Panc1 (cell line): ENCODE results near the gene PNLDC1. TPM values are rescaled to one million over a fixed set of nuclear protein-coding genes. Genes with fewer than 3 reads are reported as not detected.

Experiments
- ATAC-seq: fragments of 200-7000 bp; cut with Tn5 transposase; 2 replicates; pipeline ENCODE4 v1.9.1; 2020; ENCODE audit warnings: mild to moderate bottlenecking, moderate library complexity
- BruUV-seq: library from RNA; stranded (reverse); fragments of 400-500 nt; replicated peaks from 2 replicates; lab custom pipeline; 2021; lab: Mats Ljungman, UMichigan
- CTCF ChIA-PET: fragments of 300-600 bp; sonication (Branson Sonifier 250); formaldehyde crosslinking; loops from one replicate; lab custom pipeline; 2022; ENCODE audit warnings: antibody characterized with exemption; lab: Charles Lee
- POLR2A ChIA-PET: fragments of 300-600 bp; sonication (Branson Sonifier 250); formaldehyde crosslinking; loops from one replicate; lab custom pipeline; 2022; ENCODE audit warnings: antibody characterized with exemption; lab: Charles Lee
- DNase-seq: peaks from one replicate; pipeline ENCODE4 v3.0.0-alpha.2; 2010; ENCODE audit warnings: low read depth, low spot score
- H3K27ac ChIP-seq: 2 replicates; pipeline ENCODE4 v1.5.1; 2011; ENCODE audit warnings: mild to moderate bottlenecking, low read length, inconsistent platforms
- H3K27me3 ChIP-seq: fragments of 200-500 bp; sonication (Bioruptor generic); 2 replicates; pipeline ENCODE4 v1.6.0; 2014; ENCODE audit warnings: low read length, inconsistent platforms; ENCODE audit not compliant: control insufficient read depth, insufficient read depth
- H3K36me3 ChIP-seq: fragments of 200-500 bp; sonication (Bioruptor generic); 2 replicates; pipeline ENCODE4 v1.5.1; 2014; ENCODE audit warnings: inconsistent platforms, mild to moderate bottlenecking, low read length, moderate library complexity; ENCODE audit not compliant: control insufficient read depth, insufficient read depth
- H3K4me1 ChIP-seq: 2 replicates; pipeline ENCODE4 v1.5.1; 2011; ENCODE audit warnings: inconsistent platforms, mild to moderate bottlenecking, low read length, moderate library complexity; ENCODE audit not compliant: control insufficient read depth, insufficient read depth
- H3K4me3 ChIP-seq, 2 experiments: 2 replicates each; pipeline ENCODE4 v1.5.1; 2011 to 2012; ENCODE audit warnings: low read depth in 2 of 2, low read length in 2 of 2, mild to moderate bottlenecking in 2 of 2, inconsistent platforms in 1 of 2, moderate library complexity in 1 of 2
- H3K9me3 ChIP-seq: fragments of 200-500 bp; sonication (Bioruptor generic); 2 replicates; pipeline ENCODE4 v1.5.1; 2014; ENCODE audit warnings: low read depth, mild to moderate bottlenecking, inconsistent platforms, low read length, moderate library complexity; ENCODE audit not compliant: control insufficient read depth, insufficient read depth
- CTCF ChIP-seq: fragments of 450-650 bp; IDR thresholded peaks from 2 replicates; pipeline ENCODE4 v1.5.1; 2017; ENCODE audit warnings: mild to moderate bottlenecking
- POLR2AphosphoS5 ChIP-seq: IDR thresholded peaks from 2 replicates; pipeline ENCODE4 v1.6.1; 2012; ENCODE audit warnings: mild to moderate bottlenecking, low read depth, low read length, moderate library complexity
- REST ChIP-seq, 2 experiments: IDR thresholded peaks; 2 replicates each; pipeline ENCODE4 v1.6.1; 2011 to 2012; ENCODE audit warnings: low read depth in 2 of 2, control low read depth in 1 of 2, low read length in 1 of 2, mild to moderate bottlenecking in 1 of 2, moderate library complexity in 1 of 2; ENCODE audit not compliant: insufficient read depth in 1 of 2
- SIN3A ChIP-seq: IDR thresholded peaks from 2 replicates; pipeline ENCODE4 v1.6.1; 2012; ENCODE audit warnings: low read depth, mild to moderate bottlenecking, low read length, moderate library complexity, borderline replicate concordance; ENCODE audit not compliant: insufficient read depth
- TCF7L2 ChIP-seq: IDR thresholded peaks from 2 replicates; pipeline ENCODE4 v1.6.1; 2011; ENCODE audit warnings: mild to moderate bottlenecking, low read depth, low read length, inconsistent platforms
- in situ Hi-C: cut with HindIII; loops from 2 replicates; pipeline ENCODE4 v1.10.0; 2016; ENCODE audit warnings: low sequenced_read_pairs, low pct_unique_long_range_greater_than_20kb
- intact Hi-C: fragments of 100-400 bp; cut with micrococcal nuclease; formaldehyde crosslinking; loops from one replicate; pipeline ENCODE4 v1.10.0; 2022; ENCODE audit not compliant: unreplicated experiment
- total RNA-seq: library from RNA; stranded (reverse); gene quantifications from one replicate; pipeline ENCODE4 v1.2.1, GENCODE V29; 2021; ENCODE audit not compliant: unreplicated experiment

Gene PNLDC1
- total RNA-seq, 1 experiment from 2014 or later = not detected

GRCh38 chr6:159842035-159842434 lies 42.0 kb downstream of the PNLDC1 start:
- DNase-seq (no peak), ATAC-seq (peak; percentile 72)
- ChIA-PET POLR2A (no interaction called here), CTCF (no interaction called here)
- no TSS peak for BruUV-seq
- Histone ChIP-seq H3K4me3 (no peak overlapping the region), H3K9me3 (no peaks in the 10 kb centered on the region), H3K4me1 (no peaks in the 10 kb centered on the region), H3K27ac (no peak overlapping the region), H3K27me3 (no peaks in the 10 kb centered on the region), H3K36me3 (no peaks in the 10 kb centered on the region)
- in situ Hi-C loops (no loop called here), intact Hi-C loops (no loop called here)
- peak; percentile 67 for TF ChIP-seq CTCF
- TF ChIP-seq REST (IDR thresholded peaks at IDR 0.05; ENCODE audit: insufficient read depth in 1 of 2, low read depth in 2 of 2, low read length in 1 of 2) = no peak
- TF ChIP-seq POLR2AphosphoS5 = no peak
- TF ChIP-seq SIN3A = no peak
- no peak for TF ChIP-seq TCF7L2

GRCh38 chr6:159844737-159845645 lies 44.9 kb downstream of the PNLDC1 start:
- POLR2A ChIA-PET = no interaction called here

More at GRCh38 chr6:159844737-159845645, 44.9 kb downstream of the PNLDC1 start:
- no TSS peak for BruUV-seq
- Histone ChIP-seq H3K36me3 (no peaks in the 10 kb centered on the region), H3K4me3 (no peak overlapping the region), H3K27ac (no peak overlapping the region), H3K27me3 (no peaks in the 10 kb centered on the region), H3K4me1 (no peaks in the 10 kb centered on the region), H3K9me3 (no peaks in the 10 kb centered on the region)
- intact Hi-C loops (no loop called here), in situ Hi-C loops (no loop called here)
- DNase-seq = no peak
- CTCF ChIA-PET = no interaction called here
- ATAC-seq = 0 out of 2 replicates have a peak, but pooled peaks have one; percentile 37
- no peak for TF ChIP-seq REST (IDR thresholded peaks at IDR 0.05; ENCODE audit: insufficient read depth in 1 of 2, low read depth in 2 of 2, low read length in 1 of 2)
- TF ChIP-seq TCF7L2 = no peak
- no peak for TF ChIP-seq SIN3A
- no peak for TF ChIP-seq CTCF
- no peak for TF ChIP-seq POLR2AphosphoS5
